HEK293 (cell line): Measurements from ENCODE around the gene WASF2.
A peak's percentile ranks its signal among the peaks of the same experiment; 100 is the strongest.

Experiments
- CTCF ChIA-PET: fragments of 350-600 bp; formaldehyde crosslinking; extraction: SDS; loops from one replicate; lab custom pipeline; 2021; ENCODE audit warnings: antibody characterized with exemption; lab: Yijun Ruan, JAX
- POLR2A ChIA-PET: fragments of 300-600 bp; formaldehyde crosslinking; extraction: SDS; loops from one replicate; lab custom pipeline; 2020; ENCODE audit warnings: antibody characterized with exemption, inconsistent platforms; lab: Yijun Ruan, JAX
- H3K27ac ChIP-seq: fragments of 200-500 bp; sonication (Bioruptor generic); 2 replicates; pipeline ENCODE4 v1.5.1; 2014; ENCODE audit warnings: low read depth, low read length, control low read depth, inconsistent platforms; ENCODE audit errors: extremely low read depth
- H3K36me3 ChIP-seq, 2 experiments: fragments of 200-500 bp in 1 of 2; sonication (Bioruptor generic) in 1 of 2; 1 replicate in 1 of 2; 2 replicates in 1 of 2; pipeline ENCODE4 v1.5.1; 2014 to 2017; ENCODE audit warnings: inconsistent platforms in 2 of 2, low read length in 2 of 2; ENCODE audit not compliant: control insufficient read depth in 2 of 2, insufficient read depth in 1 of 2
- H3K4me1 ChIP-seq: fragments of 200-500 bp; sonication (Bioruptor generic); 2 replicates; pipeline ENCODE4 v1.5.1; 2014; ENCODE audit warnings: mild to moderate bottlenecking, low read length, inconsistent platforms; ENCODE audit not compliant: control insufficient read depth, insufficient read depth
- H3K4me3 ChIP-seq: 2 replicates; pipeline ENCODE4 v1.5.1; 2011; ENCODE audit warnings: low read depth, mild to moderate bottlenecking, control low read depth, low read length, moderate library complexity
- H3K9me3 ChIP-seq: fragments of 200-500 bp; sonication (Bioruptor generic); 2 replicates; pipeline ENCODE4 v1.5.1; 2014; ENCODE audit warnings: low read depth, low read length, inconsistent platforms; ENCODE audit not compliant: control insufficient read depth, insufficient read depth
- ELK4 ChIP-seq: IDR thresholded peaks from 2 replicates; pipeline ENCODE4 v1.6.1; 2011; ENCODE audit warnings: mild to moderate bottlenecking, low read depth, low read length, borderline replicate concordance
- FEZF1 ChIP-seq: fragments of 450-650 bp; formaldehyde crosslinking; IDR thresholded peaks from 2 replicates; pipeline ENCODE4 v1.5.1; 2016; ENCODE audit warnings: missing biosample characterization, missing genetic modification characterization
- KLF10 ChIP-seq: fragments of 450-650 bp; IDR thresholded peaks from 2 replicates; pipeline ENCODE4 v1.5.1; 2018; ENCODE audit warnings: missing biosample characterization, mild to moderate bottlenecking, missing genetic modification characterization
- REST ChIP-seq: fragments of 450-650 bp; formaldehyde crosslinking; IDR thresholded peaks from 2 replicates; pipeline ENCODE4 v1.5.1; 2016; ENCODE audit warnings: missing biosample characterization, missing genetic modification characterization
- ZBTB20 ChIP-seq: fragments of 450-650 bp; formaldehyde crosslinking; IDR thresholded peaks from 2 replicates; pipeline ENCODE4 v1.5.1; 2016; ENCODE audit warnings: missing biosample characterization, missing genetic modification characterization
- ZNF138 ChIP-seq: fragments of 450-650 bp; formaldehyde crosslinking; IDR thresholded peaks from 2 replicates; pipeline ENCODE4 v1.5.1; 2016; ENCODE audit warnings: missing biosample characterization, missing genetic modification characterization, borderline replicate concordance
- ZNF221 ChIP-seq: fragments of 450-650 bp; formaldehyde crosslinking; IDR thresholded peaks from 2 replicates; pipeline ENCODE4 v1.5.1; 2017; ENCODE audit warnings: missing biosample characterization, missing genetic modification characterization, borderline replicate concordance
- ZNF23 ChIP-seq: fragments of 450-650 bp; formaldehyde crosslinking; IDR thresholded peaks from 2 replicates; pipeline ENCODE4 v1.5.1; 2016; ENCODE audit warnings: missing biosample characterization, missing genetic modification characterization, borderline replicate concordance
- ZNF362 ChIP-seq: fragments of 450-650 bp; formaldehyde crosslinking; IDR thresholded peaks from 2 replicates; pipeline ENCODE4 v1.5.1; 2016; ENCODE audit warnings: missing biosample characterization, missing genetic modification characterization
- ZNF37A ChIP-seq: fragments of 450-650 bp; IDR thresholded peaks from 2 replicates; pipeline ENCODE4 v1.5.1; 2018; ENCODE audit warnings: missing biosample characterization, missing genetic modification characterization
- ZNF404 ChIP-seq: fragments of 450-650 bp; formaldehyde crosslinking; IDR thresholded peaks from 2 replicates; pipeline ENCODE4 v1.5.1; 2017; ENCODE audit warnings: missing biosample characterization, missing genetic modification characterization
- ZNF600 ChIP-seq: fragments of 450-650 bp; formaldehyde crosslinking; IDR thresholded peaks from 2 replicates; pipeline ENCODE4 v1.5.1; 2016; ENCODE audit warnings: missing biosample characterization, missing genetic modification characterization
- ZNF660 ChIP-seq: fragments of 450-650 bp; IDR thresholded peaks from 2 replicates; pipeline ENCODE4 v1.5.1; 2018; ENCODE audit warnings: missing biosample characterization, mild to moderate bottlenecking, missing genetic modification characterization
- ZNF677 ChIP-seq: fragments of 450-650 bp; IDR thresholded peaks from 2 replicates; pipeline ENCODE4 v1.5.0; 2018; ENCODE audit warnings: missing biosample characterization, mild to moderate bottlenecking, missing genetic modification characterization, moderate library complexity
- ZNF747 ChIP-seq: fragments of 450-650 bp; formaldehyde crosslinking; IDR thresholded peaks from 2 replicates; pipeline ENCODE4 v1.5.1; 2016; ENCODE audit warnings: missing biosample characterization, missing genetic modification characterization
- ZNF76 ChIP-seq: fragments of 450-650 bp; formaldehyde crosslinking; IDR thresholded peaks from 2 replicates; pipeline ENCODE4; 2016; ENCODE audit warnings: low read depth, missing biosample characterization, missing genetic modification characterization, borderline replicate concordance
- ZNF768 ChIP-seq: fragments of 450-650 bp; formaldehyde crosslinking; IDR thresholded peaks from 2 replicates; pipeline ENCODE4 v1.5.1; 2018; ENCODE audit warnings: missing biosample characterization, mild to moderate bottlenecking, missing genetic modification characterization
- ZNF830 ChIP-seq: fragments of 450-650 bp; IDR thresholded peaks from 2 replicates; pipeline ENCODE4 v1.5.0; 2018; ENCODE audit warnings: missing biosample characterization, missing genetic modification characterization, low read depth, mild to moderate bottlenecking, moderate library complexity
- TF ChIP-seq, protein P1 (sequence below): fragments of 450-650 bp; formaldehyde crosslinking; conservative IDR thresholded peaks from 2 replicates; pipeline ENCODE4 v1.5.1; 2016; ENCODE audit warnings: low read depth, missing biosample characterization, missing genetic modification characterization
- TF ChIP-seq, protein P2 (sequence below): fragments of 450-650 bp; formaldehyde crosslinking; IDR thresholded peaks from 2 replicates; pipeline ENCODE4 v1.5.1; 2016; ENCODE audit warnings: missing biosample characterization, missing genetic modification characterization
- TF ChIP-seq, protein P3 (sequence below): fragments of 450-650 bp; IDR thresholded peaks from 2 replicates; pipeline ENCODE4 v1.5.1; 2018; ENCODE audit warnings: missing biosample characterization, mild to moderate bottlenecking, missing genetic modification characterization

Gene WASF2

GRCh38 chr1:27395441-27396195 lies 94.3 kb downstream of the WASF2 start:
- no peaks in the 10 kb centered on the region for H3K4me1 ChIP-seq
- CTCF ChIA-PET: interaction anchor here (0.5 to 7.4 kb wide), 33 partner anchors 9 to 351 kb away, joined by 3 to 202 read pairs (median 4); partner anchors contain the start of genes AHDC1, MAP3K6 and SYTL1
- no peak overlapping the region for H3K4me3 ChIP-seq
- H3K9me3 ChIP-seq: no peaks in the 10 kb centered on the region
- POLR2A ChIA-PET: interaction anchor here (1.0 to 1.7 kb wide), 3 partner anchors 30 to 208 kb away, joined by 4 to 7 read pairs (median 5); partner anchors contain the start of gene AHDC1
- H3K27ac ChIP-seq: no peak overlapping the region
- no peaks in the 10 kb centered on the region for H3K36me3 ChIP-seq
- TF ChIP-seq ZNF830 (no peak), ZNF362 (tag by site-specific recombination) (peak; percentile 52; the same call in 1 of the 2 replicates), REST (tag by site-specific recombination) (no peak), ZNF747 (tag by site-specific recombination) (no peak), ZNF23 (tag by site-specific recombination) (no peak), ZNF600 (tag by site-specific recombination) (peak; percentile 86), ELK4 (no peak), ZNF138 (no peak), ZBTB20 (no peak), ZNF76 (tag by site-specific recombination) (0 out of 2 replicates have a peak, but pooled peaks have one; percentile 20), ZNF768 (tag by site-specific recombination) (no peak), ZNF660 (tag by site-specific recombination) (0 out of 2 replicates have a peak, but pooled peaks have one; percentile 78), FEZF1 (tag by site-specific recombination) (no peak), ZNF404 (no peak), KLF10 (peak; percentile 23; the same call in 1 of the 2 replicates), ZNF37A (tag by site-specific recombination) (no peak), ZNF221 (tag by site-specific recombination) (no peak), ZNF677 (tag by site-specific recombination) (no peak)
- TF ChIP-seq, protein P1, sequence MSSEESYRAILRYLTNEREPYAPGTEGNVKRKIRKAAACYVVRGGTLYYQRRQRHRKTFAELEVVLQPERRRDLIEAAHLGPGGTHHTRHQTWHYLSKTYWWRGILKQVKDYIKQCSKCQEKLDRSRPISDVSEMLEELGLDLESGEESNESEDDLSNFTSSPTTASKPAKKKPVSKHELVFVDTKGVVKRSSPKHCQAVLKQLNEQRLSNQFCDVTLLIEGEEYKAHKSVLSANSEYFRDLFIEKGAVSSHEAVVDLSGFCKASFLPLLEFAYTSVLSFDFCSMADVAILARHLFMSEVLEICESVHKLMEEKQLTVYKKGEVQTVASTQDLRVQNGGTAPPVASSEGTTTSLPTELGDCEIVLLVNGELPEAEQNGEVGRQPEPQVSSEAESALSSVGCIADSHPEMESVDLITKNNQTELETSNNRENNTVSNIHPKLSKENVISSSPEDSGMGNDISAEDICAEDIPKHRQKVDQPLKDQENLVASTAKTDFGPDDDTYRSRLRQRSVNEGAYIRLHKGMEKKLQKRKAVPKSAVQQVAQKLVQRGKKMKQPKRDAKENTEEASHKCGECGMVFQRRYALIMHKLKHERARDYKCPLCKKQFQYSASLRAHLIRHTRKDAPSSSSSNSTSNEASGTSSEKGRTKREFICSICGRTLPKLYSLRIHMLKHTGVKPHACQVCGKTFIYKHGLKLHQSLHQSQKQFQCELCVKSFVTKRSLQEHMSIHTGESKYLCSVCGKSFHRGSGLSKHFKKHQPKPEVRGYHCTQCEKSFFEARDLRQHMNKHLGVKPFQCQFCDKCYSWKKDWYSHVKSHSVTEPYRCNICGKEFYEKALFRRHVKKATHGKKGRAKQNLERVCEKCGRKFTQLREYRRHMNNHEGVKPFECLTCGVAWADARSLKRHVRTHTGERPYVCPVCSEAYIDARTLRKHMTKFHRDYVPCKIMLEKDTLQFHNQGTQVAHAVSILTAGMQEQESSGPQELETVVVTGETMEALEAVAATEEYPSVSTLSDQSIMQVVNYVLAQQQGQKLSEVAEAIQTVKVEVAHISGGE (tag by site-specific recombination): no peak
- TF ChIP-seq, protein P2, sequence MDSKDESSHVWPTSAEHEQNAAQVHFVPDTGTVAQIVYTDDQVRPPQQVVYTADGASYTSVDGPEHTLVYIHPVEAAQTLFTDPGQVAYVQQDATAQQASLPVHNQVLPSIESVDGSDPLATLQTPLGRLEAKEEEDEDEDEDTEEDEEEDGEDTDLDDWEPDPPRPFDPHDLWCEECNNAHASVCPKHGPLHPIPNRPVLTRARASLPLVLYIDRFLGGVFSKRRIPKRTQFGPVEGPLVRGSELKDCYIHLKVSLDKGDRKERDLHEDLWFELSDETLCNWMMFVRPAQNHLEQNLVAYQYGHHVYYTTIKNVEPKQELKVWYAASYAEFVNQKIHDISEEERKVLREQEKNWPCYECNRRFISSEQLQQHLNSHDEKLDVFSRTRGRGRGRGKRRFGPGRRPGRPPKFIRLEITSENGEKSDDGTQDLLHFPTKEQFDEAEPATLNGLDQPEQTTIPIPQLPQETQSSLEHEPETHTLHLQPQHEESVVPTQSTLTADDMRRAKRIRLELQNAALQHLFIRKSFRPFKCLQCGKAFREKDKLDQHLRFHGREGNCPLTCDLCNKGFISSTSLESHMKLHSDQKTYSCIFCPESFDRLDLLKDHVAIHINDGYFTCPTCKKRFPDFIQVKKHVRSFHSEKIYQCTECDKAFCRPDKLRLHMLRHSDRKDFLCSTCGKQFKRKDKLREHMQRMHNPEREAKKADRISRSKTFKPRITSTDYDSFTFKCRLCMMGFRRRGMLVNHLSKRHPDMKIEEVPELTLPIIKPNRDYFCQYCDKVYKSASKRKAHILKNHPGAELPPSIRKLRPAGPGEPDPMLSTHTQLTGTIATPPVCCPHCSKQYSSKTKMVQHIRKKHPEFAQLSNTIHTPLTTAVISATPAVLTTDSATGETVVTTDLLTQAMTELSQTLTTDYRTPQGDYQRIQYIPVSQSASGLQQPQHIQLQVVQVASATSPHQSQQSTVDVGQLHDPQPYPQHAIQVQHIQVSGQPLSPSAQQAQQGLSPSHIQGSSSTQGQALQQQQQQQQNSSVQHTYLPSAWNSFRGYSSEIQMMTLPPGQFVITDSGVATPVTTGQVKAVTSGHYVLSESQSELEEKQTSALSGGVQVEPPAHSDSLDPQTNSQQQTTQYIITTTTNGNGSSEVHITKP (tag by site-specific recombination): no peak
- TF ChIP-seq, protein P3, sequence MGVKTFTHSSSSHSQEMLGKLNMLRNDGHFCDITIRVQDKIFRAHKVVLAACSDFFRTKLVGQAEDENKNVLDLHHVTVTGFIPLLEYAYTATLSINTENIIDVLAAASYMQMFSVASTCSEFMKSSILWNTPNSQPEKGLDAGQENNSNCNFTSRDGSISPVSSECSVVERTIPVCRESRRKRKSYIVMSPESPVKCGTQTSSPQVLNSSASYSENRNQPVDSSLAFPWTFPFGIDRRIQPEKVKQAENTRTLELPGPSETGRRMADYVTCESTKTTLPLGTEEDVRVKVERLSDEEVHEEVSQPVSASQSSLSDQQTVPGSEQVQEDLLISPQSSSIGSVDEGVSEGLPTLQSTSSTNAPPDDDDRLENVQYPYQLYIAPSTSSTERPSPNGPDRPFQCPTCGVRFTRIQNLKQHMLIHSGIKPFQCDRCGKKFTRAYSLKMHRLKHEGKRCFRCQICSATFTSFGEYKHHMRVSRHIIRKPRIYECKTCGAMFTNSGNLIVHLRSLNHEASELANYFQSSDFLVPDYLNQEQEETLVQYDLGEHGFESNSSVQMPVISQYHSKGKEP (tag by site-specific recombination): 0 out of 2 replicates have a peak, but pooled peaks have one; percentile 16
